Cortex of kidney (tissue), 1 donor: ENCODE data around the gene ACTR8.

ENCODE experiments used
- DNase-seq: peaks from one replicate; lab custom pipeline; 2025; lab: John Stamatoyannopoulos, UW

ACTR8 gene

DNA sequence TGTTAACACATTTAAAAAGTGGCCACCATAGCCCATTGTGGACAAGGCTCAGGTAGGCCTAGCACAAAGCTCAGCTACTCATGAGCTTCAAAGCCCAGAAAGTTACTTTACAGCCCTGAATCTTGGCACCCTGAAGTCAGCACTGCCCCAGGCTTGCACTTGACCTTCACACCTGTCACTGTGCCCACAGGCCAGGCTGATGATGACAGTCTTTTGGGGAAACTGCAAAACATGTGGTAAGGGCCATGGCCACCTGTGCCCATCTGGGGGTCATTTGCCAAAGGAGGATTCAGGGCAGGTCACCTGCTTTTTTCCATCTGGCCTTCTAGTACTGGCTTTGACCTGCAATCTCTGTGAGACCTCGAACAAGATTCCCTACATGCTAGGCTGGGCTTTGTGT, 46.7 kb downstream of the ACTR8 start:
- DNase-seq, result no peak

DNA sequence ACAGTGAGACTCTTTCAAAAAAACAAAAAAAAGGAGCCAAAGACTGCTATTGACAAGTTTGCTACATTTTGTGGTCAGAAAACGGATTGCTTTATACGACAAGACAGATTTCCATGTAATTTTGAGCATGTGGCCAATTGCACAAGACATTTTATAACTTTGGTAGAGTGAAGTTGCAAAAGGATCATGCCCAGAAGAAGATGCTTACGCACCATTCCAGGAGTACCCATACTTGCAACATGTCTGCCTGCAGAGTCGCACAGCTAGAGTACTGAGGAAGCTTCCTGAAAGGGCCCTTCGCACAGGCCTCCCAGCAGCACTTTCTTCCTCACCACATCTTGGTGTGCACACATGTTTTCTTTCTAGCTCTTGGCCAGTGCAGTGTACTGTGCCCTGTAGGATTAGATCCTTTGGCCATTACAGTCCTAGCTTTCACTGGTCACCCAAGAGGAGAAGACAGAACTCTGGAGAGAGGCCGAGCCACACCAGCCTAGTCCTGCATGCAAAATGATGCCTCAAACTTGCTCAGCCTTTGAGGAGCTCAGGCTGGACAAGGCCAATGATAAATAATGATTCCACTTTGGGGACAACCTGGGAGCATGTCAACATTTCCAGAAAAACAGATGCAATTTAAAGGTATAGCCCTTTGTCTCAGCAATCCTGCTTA, 47.4 kb downstream of the ACTR8 start:
- no peak for DNase-seq

DNA sequence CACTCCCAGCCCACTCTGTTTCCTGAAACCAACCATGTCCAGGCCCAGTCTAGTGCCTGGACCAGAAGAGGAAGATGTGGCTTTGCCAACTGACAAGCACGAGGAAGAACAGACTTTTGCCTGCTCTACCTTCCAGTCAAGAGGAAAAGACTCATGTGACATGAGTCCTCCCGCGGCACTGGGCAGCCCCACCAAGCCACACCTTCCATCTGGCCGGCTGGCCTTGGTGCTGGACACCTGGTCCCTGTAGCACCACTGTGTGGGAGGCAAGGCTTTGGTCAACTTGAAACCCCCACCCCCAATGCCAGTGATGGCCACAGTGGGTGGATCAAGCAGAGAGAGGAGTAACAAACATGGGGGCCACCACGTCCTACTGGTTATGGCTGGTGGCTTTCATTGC, 48.3 kb downstream of the ACTR8 start:
- no peak for DNase-seq

DNA sequence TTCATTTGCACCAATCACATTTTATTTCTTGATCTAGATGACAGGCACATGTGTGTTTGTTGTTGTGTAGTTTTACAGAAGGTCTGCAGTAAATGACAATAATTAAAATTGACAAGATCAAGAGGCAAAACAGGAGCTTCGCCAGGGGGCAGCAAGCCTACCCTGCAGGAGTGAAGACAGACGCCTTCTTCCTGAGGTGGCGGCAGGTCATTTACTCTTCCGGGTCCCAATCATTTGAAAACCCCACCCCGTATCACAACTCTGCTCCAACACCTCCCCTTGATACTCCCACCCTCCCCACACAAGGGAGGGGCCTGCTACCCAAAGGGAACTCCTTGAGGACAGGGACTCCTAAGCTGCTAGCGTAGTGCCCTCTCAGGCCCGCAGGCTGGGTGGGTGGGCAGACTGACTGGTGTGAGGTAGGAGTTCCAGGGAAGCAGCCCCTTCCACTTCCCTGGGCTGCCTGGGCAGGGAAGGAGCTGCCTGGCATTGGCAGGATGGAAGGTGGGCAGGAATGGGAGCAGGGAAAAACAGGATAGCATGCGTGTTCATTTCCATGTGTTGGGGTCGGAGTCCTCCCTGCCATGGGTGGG, 48.8 kb downstream of the ACTR8 start:
- DNase-seq, result no peak

DNA sequence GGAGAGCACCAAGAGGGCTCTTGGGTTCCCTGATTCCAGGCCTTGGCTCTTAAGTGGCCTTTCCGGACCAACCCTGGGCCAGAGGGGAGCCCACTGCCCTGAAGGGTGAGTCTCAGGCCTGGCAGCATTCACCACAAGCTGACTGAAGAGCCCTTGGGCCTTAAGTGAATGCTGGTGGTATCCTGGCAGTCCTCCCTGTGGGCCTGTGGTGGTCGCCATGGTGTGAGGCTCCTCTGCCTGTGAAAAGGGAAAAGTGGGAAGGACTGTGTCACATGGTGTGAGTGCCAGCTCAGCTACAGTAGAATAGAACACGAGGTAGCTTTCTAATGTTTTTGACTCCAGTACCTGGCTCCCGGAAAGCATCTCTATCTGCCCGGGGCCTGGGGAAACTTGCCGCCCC, 51.0 kb downstream of the ACTR8 start:
- no peak for DNase-seq

DNA sequence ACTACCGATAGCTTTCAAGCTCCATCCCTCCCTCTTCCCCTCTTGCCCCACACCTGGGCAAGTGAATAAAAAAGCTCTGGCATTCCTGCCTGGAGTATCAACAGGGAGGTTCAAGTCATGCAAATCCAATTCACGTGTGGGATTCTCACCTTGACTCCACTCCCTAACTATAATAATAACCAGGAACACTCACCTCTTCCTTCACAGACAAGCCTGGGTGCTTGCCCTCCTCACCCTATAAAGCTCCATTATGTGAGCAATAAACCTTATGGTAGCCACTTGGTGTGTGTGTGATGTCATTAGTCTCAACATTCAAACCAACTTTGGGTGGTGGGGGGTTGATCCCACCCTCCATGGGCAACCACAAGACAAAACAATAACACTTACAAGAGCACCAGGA, 52.3 kb downstream of the ACTR8 start:
- no peak for DNase-seq

DNA sequence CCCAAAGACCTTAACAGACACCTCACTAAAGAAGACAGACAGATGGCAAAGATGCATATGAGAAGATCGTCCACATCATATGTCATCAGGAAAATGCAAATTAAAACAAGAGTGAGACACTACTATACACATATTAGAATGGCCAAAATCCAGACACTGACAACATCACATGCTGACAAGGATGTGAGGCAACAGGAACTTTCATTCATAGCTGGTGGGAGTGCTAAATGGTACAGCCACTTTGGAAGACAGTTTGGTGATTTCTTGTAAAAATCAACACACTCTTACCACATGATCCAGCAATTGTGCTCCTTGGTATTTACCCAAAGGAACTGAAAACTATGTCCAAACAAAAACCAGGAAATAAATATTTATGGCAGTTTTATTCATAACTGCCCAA, 53.4 kb downstream of the ACTR8 start:
- DNase-seq, result no peak

DNA sequence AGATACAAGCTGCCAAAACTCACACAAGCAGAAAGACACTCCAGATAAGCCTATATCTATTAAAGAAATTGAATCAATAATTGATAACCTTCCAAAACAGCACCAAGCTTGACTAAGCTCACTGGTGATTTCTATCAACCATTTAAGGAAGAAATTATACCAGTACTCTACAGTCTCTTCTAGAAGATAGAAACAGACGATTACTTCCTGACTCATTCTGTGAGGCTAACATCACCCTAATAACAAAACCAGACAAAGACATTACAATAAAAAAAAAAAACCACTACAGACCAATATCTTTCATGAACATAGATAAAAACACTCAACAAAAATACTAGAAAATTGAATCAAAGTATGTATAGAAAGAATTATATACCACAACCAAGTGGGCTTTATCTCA, 55.9 kb downstream of the ACTR8 start:
- DNase-seq, result no peak

DNA sequence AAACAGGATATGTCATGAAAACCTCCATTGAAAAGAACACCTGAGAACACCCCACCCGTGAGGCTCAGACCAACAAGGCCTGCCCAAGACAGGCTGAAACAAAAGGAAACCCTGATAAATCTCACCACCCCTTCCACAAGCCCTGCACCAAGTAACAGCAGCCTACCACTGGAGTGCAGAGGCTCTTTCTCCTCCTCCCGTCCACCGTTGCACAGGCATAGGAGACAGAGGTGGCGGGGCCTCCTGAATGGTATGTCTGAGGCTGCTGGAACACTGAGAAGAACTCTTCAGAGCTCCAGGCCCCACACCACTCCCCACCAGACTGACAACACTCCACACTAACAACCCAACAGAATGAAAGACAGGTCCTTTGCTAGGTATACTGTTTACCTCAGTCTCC, 57.2 kb downstream of the ACTR8 start:
- no peak for DNase-seq

DNA sequence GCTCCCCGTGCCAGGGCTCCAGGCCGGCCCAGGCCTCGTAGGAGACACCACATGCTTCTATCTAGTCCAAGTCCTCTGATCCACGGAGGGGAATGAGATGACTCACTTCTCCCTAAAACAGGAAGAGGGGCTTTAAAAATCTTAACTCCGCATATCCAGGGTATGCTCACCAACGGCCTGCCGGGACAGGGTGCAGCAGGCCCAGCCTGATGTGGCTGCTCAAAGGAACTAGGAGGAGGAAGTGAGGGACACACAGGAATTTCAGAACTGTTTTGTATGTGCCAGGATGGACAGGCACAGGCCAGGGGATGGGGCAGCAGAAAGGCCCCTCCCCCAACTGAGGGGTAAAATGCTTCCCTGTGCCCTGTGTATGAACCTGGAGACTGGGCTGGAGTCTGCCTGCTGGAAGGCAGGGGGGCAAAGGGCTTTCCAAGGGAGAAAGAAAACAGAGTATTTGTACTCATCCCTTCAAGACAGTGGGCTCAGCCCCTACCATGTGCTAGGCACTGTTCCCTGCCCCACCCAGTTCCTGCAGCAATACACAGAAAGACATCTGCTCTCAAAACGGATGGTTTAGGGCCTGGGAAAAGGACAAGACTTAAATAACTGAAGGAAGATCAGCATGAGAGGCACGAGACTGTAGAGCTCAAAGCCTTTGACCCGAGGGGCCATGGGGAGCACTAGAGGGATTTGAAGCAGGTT, 57.8 kb downstream of the ACTR8 start:
- no peak for DNase-seq

DNA sequence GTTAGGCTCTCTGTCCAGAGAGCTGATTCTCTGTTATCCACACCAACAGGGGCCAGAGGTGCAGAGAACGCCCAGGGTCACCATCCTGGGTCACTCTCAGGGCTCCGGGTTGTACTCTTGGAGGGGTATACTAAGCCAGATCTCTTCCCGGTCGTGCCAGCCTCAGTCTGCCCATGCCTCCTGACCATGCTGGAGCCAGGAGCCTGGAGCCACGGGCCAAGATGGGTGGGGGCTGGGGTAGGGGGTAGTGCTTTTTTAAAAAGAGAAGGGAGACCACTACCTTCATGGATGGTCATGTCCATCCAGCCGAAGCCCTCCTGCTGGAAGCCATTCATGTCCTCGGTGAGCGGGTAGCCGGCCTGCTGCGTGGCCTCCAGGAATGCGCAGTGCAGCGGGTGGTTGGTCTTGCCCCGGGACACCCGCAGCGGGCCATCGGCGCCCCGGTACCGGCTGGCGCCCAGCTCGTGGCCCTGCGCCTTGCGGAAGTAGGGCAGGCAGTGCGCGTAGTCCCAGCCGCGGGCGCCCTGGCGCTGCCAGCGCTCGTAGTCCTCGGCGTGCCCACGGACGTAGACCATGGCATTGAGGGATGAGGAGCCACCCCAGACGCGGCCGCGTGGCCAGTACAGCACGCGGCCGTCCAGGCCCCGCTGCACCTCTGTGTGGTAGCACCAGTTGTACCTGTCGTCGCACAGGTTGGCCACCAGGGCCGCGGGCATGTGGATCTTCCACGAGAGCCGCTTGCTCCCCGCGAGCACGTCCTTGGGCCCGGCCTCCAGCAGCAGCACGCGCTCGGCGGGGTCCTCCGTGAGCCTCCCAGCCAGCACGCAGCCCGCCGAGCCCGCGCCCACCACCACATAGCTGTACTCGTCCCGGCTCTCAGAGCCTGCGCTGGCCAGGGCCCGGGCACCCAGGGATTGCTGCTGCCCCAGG, 58.7 kb downstream of the ACTR8 start:
- no peak for DNase-seq

DNA sequence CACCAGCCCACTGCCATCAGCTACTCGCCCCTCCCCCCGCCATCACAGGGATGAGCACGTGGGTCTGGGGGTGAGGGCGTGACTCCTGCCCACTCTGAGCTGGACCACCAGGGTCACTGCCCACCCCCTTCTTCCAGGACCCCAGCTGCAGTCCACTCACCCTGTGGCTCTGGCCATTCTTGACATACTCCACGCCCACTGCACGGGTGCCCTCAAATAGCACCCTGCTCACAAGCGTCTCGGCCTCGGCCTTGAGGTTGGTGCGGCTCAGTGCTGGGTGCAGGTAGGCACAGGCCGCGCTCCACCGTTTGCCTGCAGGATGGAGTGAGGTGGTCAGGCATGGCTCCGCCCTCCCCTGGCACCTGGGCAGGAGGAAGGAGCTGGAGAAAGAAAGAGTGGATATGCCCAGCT, 59.6 kb downstream of the ACTR8 start:
- no peak for DNase-seq

DNA sequence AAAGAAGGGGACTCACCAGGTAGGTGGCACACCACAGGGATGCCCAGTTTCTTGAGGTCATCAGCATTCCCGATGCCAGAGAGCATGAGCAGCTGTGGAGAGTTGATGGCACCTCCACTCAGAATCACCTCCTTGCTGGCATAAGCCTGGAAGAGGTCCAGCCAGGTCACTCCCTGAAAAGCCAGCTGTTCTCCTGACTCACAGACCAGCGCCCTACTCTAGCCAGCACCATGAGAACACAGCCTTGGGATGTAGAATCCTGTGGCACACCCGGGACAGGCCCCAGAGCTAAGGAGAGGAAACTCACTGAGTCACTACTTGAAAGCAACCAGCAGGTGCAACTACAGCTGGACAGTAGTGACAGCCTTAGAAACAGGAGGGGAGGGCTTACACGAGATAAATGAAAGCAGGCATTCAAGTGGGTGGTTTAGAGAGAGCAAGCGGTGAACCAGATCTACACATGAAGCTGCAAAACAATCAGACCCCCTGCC, 60.3 kb downstream of the ACTR8 start:
- DNase-seq, result no peak

DNA sequence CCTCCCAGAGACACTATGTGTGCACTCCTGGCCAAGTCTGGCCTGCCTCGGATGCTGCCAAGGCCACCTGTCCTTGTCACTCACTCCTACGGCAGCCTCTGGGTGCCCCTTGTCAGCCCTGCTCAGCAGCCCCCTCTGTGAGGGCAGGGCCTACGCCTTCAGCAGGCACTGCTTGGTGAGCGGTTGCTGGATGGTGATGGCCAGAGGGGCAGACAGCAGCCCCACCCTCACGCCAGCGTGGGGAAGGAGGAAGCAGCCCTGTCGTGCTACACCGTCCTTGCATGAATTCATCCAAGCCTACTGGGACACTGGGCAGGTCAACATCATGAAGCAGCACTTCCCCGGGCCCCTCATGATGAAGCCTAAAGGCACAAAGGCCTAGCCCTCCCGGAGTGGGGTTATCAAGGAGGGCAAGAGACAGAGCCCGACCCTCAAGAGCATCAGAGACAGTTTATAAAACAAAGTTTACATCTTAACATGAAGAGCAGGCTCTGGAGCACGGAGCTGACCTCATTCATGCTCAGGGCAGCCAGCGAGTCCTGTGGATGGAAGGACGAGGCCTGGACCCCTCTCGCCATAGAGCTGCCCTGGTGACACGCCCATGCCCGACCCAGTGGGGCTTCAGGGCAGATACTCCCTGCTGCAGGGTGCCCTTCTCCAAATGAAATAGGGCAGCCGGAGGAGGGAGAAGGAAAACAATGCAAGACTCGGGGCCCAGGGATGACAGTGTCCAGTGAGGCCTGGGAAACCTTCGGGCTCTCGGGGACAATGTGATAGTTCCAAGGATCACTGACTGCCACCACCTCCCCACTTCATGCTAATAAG, 61.0 kb downstream of the ACTR8 start:
- DNase-seq, result no peak

DNA sequence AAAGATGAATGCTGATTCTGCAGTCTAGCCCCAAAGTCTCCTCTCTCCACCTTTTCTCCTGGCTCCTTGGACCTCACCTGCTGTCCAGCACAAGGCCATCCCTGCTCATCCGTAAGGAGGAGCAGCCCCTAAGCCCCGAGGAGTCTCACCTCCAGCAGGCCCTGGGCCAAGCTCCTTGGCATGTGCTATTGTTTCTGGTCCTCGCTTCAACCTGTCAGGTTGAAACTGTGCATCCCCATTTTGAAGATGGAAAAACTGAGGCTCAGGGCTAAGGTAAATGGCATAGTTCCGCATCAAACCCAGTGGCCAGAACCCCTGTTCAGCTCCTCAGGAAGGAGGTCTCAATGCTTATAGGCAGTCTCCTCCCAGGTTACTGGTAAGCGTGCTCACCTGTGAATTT, 61.9 kb downstream of the ACTR8 start:
- DNase-seq, result no peak

DNA sequence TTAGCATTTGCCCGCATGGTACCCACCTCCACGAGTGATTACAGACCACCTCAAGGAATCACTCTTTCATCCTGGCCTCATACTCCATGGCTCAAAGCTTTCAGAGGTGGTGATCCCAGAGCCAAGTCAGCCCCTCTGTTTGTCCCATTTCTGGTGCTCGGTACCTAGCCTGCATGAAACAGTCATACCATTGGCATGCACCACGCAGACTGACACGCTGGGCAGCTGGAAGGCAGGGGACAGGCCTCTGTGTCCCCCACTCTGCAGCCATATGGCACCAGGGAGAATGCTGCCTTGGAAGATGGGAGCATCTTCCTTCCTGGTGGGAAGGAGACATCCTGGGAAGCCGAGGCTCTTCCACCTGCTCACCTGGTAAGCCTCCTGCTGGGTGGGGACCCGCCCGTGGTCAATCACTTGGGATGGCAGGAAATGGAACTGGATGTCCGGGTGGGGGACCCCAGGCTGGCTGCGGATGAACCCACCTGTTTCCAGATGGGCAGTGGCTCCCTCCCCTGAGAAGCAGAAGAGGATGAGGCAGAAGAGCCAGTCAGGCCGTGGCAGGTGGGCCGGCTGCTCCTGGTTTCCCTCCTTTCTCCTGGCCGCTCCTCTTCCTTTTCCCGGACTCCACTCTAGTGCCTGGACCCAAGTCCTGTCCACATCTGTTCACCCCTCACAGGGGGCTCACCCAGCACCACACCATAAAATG, 62.6 kb downstream of the ACTR8 start:
- DNase-seq, result no peak

DNA sequence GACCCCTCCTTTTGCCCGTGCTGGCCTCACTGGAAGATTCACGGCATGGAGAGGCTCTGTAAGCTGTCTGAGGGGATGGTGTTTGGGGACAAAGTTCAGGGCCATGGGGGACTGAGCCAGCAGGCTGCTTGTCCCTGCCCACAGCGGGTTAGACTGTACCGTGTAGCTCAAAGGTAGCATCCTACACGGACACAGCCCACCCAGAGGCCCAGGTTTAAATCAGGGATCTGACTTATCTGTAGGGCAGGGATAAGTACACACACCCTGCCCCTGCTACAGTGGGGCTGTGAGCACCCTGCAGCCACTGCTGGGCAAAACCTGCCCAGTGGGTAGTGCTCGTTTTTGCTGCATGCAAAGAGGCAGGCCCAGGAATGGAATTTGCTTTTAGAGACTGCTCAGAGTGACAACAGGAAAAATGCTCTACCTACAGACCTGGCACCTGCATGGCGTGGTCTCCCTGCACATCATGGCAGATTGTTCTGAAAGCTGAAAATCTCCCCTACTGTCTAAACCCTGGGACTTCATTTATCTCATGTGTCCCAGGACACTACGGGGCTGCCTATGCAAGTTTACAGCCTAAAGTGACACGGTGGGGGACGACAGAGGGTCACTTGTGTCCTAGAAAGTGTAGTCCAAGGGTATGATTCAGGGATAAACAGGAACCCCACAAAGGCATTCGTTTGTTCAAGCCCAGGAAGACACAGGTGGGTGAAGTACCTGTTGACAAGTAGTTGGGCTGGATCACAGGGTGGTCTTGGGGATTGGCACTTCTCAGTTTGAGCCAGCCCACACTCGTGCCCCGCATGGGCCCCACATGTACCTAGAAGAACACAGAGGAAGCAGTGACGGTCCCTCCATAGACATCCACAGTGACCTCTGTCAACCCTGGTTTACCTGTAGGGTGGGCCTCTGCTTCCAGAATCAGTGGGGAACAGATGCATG, 63.5 kb downstream of the ACTR8 start:
- DNase-seq, result no peak

DNA sequence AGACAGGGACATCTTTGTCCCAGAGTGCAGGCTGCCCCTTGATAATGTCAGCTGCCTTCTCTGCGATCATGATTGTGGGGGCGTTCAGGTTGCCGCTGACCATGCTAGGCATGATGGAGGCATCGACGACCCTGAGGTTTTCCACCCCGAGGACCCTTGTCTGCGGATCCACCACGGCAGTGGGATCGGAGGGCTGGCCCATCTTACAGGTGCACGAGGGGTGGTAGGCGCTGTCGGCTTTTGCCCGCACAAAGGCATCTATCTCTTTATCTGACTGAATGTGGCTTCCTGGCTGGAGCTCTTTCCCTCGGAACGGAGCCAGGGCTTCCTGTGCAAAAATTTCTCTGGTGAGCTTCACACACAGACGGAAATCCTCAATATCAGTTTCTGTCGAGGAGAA, 64.1 kb downstream of the ACTR8 start:
- no peak for DNase-seq

DNA sequence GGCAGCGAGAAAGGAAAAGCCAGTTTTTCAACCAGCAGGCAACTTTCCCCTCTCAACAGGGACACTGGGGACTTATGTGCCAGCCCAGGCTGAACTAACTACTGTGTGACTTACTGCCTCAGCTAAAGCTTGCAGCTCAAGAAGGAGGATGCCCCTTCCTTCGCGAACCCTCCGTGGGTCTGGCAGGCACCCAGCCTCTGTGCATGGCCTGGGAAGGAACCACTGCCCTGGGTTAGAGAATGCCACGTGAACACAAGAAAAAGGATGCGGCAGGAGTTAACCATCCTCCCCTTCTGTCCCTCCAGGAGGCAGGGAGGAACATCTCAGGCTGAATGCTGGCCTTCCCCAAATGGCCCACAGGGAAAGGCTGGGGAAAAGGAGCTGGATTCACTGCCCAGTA, 64.7 kb downstream of the ACTR8 start:
- DNase-seq, result no peak
